GM12873 (cell line): ENCODE measurements around the gene PPT2.

Source experiments
- CTCF ChIP-seq: IDR thresholded peaks from 2 replicates; pipeline ENCODE4 v1.5.1; 2012; ENCODE audit warnings: low read depth, mild to moderate bottlenecking, moderate library complexity, low read length, control low read depth; ENCODE audit not compliant: insufficient read depth; ENCODE audit errors: missing control alignments

The PPT2 gene

GRCh38 chr6:32153564-32154513 lies at the start of gene PPT2:
PPT2 (plus strand) TSS chr6:32154141; CDS start chr6:32154595, 454 bp downstream.
- TF ChIP-seq CTCF, result peak; percentile 3

GRCh38 chr6:32105433-32105832 lies 48.5 kb upstream of the PPT2 start:
- no peak for TF ChIP-seq CTCF

GRCh38 chr6:32107406-32107805 lies 46.5 kb upstream of the PPT2 start:
- no peak for TF ChIP-seq CTCF

- no peak for TF ChIP-seq CTCF
Observed at GRCh38 chr6:32108094-32108627, 45.8 kb upstream of the PPT2 start.

GRCh38 chr6:32108727-32109113 lies 45.2 kb upstream of the PPT2 start:
- TF ChIP-seq CTCF, result no peak

- TF ChIP-seq CTCF, result no peak
Observed at GRCh38 chr6:32109114-32109764, 44.7 kb upstream of the PPT2 start, which contains the start of gene TNXB. TNXB (minus strand) TSS chr6:32109338; CDS start chr6:32098198, 11,140 bp downstream.

- TF ChIP-seq CTCF, result no peak
Observed at GRCh38 chr6:32109765-32110160, 44.2 kb upstream of the PPT2 start.
